Fibroblast of skin of right quadriceps (primary cell): ENCODE measurements around the gene B3GAT1.
"Not testable (repeated sequence)": the region's sequence is repeated elsewhere in the genome, so short reads cannot be mapped to it uniquely, and the experiment has no call there.

ENCODE experiments used
- DNase-seq: peaks from one replicate; pipeline ENCODE4 v3.0.0-alpha.2; 2013

The B3GAT1 gene

GRCh38 chr11:134352111-134352510, 59.9 kb downstream of the B3GAT1 start:
- no peak for DNase-seq

GRCh38 chr11:134350381-134350780, 61.7 kb downstream of the B3GAT1 start:
- no peak for DNase-seq

DNA sequence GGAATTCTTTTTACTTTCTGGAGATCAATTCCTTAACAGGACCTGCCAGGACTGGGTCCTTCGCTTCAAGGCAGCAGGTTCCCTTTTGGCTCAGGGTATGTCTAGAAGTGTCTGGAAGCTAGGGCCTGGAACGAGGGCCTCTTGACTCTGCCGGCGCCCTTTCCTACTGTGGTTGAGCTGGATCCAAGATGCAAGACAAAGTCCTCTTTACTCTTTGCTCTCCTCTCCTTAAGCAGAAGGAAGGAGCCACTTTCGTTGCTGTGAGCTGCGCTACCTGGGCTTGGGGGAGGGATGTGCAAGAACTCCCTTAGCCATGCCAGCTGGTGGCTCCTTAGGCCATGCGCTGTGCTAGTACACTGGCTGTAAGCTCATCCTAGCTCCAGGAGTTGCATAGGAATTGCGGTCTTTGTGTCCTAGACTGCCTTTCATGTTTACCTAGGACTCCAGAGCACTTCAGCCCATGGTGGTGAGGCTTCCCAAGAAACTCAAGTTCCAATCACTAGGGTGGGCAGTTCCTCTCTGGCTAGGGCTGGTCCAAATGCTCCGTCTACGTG, 62.2 kb downstream of the B3GAT1 start:
- no peak for DNase-seq

- DNase-seq: no peak
Measured at GRCh38 chr11:134349109-134349801, 62.8 kb downstream of the B3GAT1 start.

GRCh38 chr11:134347441-134347840, 64.6 kb downstream of the B3GAT1 start:
- DNase-seq: no peak

DNA sequence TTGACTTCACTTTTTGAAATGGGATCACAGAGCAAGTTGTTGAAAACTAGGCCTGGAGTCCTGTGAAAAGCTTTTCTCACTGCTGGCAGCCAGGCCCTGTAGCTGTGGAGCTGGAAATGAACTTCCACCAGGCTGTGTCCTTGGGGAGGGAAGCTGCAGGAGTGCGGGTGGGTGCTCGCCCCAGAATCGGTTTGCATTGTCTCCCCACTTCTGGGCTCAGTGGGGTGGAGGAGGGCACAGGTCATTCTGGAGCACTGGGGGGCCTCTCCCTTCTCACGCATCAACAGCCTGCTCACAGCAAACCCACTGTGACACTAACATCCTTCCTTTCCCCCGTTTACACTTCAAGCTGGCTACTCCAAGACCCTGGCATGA, 65.1 kb downstream of the B3GAT1 start:
- no peak for DNase-seq

DNA sequence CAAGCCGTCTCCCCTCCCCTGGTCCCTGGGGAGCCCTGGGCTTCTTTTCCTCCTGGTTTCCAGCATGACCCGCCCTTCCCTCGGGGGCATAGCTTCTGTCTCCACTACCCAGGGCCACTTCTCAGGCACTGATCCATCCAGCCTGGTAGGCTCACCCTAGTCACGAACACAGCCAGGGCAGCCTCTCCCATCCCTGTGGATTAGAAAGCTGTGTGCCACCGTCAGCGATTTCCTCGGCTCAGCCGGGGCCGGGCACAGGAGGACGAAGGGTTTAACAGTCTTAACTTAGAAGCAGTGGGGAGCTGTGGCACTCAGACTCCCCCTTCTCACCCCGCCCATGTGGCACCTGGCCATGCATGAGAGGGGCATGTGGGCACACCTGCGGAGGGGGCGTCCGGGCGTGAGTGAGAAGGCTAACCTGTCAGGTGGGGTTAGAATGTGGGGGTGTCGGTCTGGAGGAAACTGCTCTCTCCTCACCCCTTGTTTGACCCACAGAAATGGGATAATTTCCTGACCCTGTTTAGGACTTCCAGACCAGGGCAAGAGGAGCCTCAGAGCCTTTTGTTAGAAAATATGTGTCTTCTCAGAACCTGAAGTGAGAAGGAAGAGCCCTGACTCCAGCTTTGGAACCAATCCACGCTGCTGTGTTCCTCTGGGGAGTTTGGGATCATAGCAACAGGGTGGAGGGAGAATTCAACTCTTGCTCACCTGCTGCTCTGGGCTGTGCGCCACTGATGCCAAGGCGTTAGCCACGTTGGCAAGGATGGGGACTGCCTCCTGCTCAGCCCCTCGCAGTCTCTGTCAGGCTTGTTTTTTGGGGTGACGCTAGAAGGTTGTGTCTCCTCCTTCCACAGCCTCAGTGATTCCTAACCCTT, 65.7 kb downstream of the B3GAT1 start:
- DNase-seq: no peak

DNA sequence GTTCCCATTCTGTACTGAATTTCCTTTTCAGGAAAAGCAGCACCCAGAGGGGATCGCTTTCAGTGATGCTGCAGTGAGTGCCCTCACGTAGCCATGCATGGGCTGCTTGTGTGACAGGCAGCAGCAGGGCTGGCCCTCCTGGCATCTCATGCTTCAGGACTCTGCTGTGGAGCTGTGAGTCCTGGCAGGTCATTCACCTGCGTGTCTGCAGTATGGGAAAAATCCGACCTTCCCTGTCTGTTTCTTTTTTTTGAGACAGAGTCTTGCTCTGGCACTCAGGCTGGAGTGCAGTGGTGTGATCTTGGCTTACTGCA, 66.8 kb downstream of the B3GAT1 start:
- no peak for DNase-seq

GRCh38 chr11:134344497-134345236, 67.4 kb downstream of the B3GAT1 start:
- not testable (repeated sequence) for DNase-seq

DNA sequence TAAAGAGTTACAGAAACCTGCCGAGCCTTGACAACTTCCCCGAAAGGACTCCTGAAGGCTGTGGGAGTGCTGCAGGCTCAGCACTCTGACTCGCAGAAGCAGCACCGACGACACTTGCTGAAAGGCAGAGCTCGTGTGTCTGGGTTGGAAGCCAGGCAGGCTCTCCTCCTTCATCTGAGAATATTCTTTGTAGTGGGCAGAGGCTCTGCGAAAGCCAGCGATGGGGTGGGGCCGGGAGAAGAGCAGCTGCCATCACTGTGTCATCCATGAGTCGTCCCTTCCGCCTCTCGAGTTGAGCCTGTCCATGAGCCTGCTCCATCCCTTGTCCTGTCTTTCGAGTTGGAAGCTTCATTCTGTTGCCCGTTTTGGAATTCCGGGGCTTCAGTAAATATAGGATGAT, 68.4 kb downstream of the B3GAT1 start:
- DNase-seq: no peak

DNA sequence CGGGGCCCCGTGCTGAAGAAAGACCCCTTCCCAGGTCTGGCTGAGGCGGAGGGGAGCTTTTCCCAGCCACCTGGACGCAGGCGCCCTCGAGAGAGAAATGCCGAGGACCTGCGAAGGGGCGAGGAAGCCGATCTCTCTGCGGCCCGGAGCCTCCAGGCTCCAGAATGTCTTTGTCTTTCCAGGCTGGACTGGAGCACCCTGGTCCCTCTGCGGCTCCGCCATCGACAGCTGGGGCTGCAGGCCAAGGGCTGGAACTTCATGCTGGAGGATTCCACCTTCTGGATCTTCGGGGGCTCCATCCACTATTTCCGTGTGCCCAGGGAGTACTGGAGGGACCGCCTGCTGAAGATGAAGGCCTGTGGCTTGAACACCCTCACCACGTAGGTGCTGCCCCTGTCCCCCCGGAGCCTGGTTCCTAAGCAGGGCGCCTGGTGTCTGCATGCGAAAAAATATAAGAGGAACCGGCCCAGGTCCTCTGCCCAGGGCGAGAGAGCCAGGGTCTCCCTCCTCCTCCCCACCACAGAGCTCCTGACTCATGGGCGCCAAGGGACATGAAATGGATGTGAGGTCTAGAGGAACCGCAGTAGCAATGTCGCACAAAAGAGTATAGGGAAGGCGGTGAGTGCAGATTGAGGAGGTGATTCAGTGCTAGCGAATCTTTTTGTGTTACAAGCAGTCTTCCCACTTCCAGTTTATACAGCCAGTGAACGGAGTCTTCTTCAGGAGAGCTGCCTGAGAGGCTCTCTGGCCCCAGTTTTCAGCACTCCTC, 69.3 kb downstream of the B3GAT1 start:
- no peak for DNase-seq

DNA sequence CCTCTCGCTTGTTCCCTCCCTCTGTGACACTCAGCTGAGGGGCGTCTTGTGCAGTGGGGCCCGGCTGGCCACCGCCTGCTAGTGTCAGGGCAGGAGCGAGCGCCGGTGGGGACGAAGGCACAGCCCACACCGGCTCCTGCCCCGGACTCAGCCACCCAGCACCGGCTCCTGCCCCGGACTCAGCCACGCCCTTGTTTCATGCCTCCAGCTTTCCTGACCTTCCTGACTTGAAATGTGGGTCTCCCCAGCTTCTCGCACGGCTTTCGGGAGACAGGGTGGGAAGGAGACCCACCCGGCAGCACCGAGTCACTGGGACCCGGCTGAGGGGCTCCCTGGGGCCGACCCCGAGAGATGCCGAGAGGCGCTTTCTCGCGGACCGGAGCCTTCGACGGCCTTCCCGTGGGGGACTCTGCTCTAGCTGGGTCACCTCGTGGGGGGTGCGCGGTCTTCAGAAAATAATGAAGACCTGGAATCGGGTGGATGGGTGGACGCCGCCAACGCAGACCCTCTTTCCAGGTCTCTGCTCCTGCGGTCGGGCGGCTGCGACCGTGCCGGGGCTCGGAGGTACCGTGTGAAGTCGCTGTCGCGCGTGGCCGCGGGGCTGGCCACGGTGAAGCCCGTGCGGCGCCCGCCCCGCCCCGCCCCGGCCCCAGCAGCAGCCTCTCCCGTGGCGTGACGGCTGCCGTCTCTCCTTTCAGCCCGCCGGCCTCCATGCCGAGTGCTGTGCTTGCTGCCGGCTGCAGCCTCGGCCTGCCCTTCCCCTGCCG, 70.1 kb downstream of the B3GAT1 start:
- DNase-seq: no peak

GRCh38 chr11:134340354-134340964, 71.6 kb downstream of the B3GAT1 start:
- DNase-seq: no peak

DNA sequence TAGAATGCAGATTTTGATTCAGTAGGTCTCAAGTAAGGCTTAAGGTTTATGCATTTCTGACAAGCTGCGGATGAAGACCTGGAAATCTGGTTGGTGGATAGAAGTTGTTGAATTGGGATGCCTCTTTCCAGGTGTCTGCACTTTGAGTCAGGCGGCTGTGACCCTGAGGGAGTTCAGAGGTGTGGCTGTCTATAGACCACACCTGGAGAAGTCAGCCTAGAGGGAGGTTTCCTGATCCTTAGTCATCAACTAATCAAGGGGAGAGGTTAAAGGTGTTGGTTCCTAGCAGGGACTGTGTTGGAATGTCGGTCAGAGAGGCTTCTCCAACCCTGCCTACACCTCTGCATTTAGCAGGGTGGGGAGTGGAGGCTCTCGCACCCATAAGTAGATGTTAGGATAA, 72.3 kb downstream of the B3GAT1 start:
- no peak for DNase-seq

GRCh38 chr11:134338654-134339053, 73.4 kb downstream of the B3GAT1 start:
- no peak for DNase-seq

DNA sequence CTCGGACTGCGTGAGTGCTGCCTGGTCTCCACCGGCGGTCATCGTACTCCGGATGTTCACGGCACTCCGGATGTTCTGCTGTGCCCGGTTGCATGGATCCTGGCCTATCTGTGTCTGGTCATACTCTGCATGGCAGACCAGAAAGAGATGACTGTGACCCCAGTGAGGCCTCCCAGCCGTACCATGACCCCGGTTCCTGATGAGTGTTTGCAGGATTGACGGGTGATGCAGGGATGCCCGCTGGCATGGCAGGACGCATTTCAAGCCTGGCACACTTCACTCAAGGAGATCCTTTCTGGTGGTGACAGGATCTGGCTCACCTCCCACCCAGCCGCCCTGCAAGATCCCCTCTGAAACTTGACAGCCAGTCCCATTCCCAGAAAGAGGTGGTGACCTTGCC, 74.0 kb downstream of the B3GAT1 start:
- DNase-seq: no peak

- DNase-seq: no peak
Measured at GRCh38 chr11:134337051-134337450, 75.0 kb downstream of the B3GAT1 start.

GRCh38 chr11:134334796-134335571, 77.1 kb downstream of the B3GAT1 start:
- DNase-seq: no peak

DNA sequence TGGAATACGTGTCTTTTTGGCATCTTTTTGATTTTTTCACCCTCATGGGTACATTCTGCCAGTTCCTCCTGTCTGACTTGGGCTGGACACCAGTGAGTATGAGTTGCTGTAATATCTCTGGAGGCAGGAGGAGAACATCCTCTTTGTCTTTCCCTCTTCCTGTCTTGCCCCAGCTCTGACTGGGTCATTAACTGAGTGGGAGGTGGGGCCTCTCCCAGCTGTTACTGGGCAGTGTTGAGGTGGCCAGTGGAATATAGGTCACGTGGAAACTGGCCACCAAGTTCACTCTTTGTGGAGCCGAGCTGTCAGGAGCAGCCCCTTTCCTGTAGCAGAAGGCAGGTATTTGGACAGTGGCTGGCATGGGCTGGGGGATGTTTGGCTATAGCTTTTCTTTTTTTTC, 78.1 kb downstream of the B3GAT1 start:
- no peak for DNase-seq

DNA sequence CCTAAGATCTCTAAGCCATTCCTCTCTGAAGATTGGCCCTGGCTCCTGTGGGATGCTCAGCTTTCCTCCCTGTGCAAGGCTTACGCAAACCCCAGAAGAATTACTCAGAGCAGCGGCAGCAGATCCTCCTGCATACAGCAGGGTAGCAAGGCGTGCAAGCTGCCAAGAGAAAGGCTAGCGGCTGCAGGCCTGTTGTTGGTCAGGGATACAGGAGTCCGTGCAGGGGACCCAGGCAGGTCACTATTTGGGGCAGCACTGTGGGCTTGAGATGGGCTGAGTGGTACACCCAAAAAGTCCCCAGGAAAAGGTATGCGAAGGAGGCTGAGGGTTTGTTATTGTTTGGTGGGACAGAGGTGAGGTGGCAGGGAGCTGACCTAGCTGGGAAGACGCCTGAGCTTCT, 78.7 kb downstream of the B3GAT1 start:
- DNase-seq: no peak

- no peak for DNase-seq
Measured at GRCh38 chr11:134332782-134333181, 79.3 kb downstream of the B3GAT1 start.
